HUES48 (cell line): ENCODE measurements around the gene ATP13A5.

Experiments used
- H3K27ac ChIP-seq: one replicate; pipeline ENCODE4 v1.7.0; 2013; ENCODE audit warnings: low read depth, low read length, inconsistent platforms
- H3K27me3 ChIP-seq: 2 replicates; pipeline ENCODE4 v1.6.1; 2013; ENCODE audit warnings: mild to moderate bottlenecking, low read length; ENCODE audit not compliant: control insufficient read depth, insufficient read depth
- H3K36me3 ChIP-seq: 2 replicates; pipeline ENCODE4 v1.6.1; 2013; ENCODE audit warnings: low read length; ENCODE audit not compliant: control insufficient read depth, insufficient read depth
- H3K4me1 ChIP-seq: 2 replicates; pipeline ENCODE4 v1.6.1; 2013; ENCODE audit warnings: mild to moderate bottlenecking, low read length; ENCODE audit not compliant: control insufficient read depth, insufficient read depth
- H3K4me3 ChIP-seq: 2 replicates; pipeline ENCODE4 v1.5.1; 2013; ENCODE audit warnings: mild to moderate bottlenecking, low read depth, low read length
- H3K9ac ChIP-seq: 2 replicates; pipeline ENCODE4 v1.6.1; 2013; ENCODE audit warnings: mild to moderate bottlenecking, low read depth, low read length, moderate library complexity
- H3K9me3 ChIP-seq: 2 replicates; pipeline ENCODE4 v1.6.1; 2013; ENCODE audit warnings: low read length; ENCODE audit not compliant: control insufficient read depth, insufficient read depth

Gene ATP13A5

DNA sequence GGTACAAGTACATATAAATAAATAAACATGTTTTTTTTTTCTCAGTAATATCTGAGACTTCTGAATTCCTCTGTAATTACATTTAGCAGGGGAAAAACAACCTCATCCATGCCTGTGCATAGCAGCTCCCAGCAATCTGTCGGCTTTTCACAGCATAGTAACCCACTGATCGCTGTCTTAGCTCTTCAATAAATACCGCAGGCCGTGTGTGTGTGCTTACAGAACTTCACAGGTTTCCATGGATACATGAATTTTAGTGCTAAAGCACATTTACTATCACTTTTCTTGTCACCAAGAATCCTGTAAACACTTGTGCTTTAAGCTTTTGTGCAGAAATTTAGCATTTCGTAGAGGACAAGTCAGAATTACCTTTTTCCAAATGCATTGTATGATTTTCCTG is 141.5 kb downstream of the ATP13A5 start:
- no peak overlapping the region for H3K27ac ChIP-seq

DNA sequence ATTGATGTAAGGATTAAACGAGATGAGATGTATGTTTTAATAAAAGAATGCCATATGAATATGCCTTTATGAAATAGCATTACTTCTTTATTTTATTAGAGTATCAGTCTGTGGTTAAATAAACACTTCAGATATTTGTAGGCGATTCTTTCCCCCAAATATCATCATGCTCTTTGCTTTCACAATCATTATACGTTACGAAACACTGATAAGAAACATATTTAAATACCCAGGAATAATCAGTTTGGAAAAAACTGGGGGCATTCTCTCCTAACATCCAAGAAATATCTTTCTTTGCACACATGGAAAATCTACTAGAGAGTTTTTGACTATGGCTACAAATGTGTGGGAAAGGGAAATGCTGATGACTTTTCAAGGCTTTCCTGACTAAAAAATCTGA is 142.0 kb downstream of the ATP13A5 start:
- H3K9ac ChIP-seq, result no peak overlapping the region
- no peak overlapping the region for H3K27ac ChIP-seq
- H3K4me1 ChIP-seq, result peaks cover 2% of the 10 kb centered on the region; the same call in 1 of the 2 replicates
- H3K27me3 ChIP-seq, result peaks cover 5% of the 10 kb centered on the region
- H3K9me3 ChIP-seq, result no peaks in the 10 kb centered on the region
- no peak overlapping the region for H3K4me3 ChIP-seq
- H3K36me3 ChIP-seq, result no peaks in the 10 kb centered on the region

More for the DNA sequence above, 141.5 kb downstream of the ATP13A5 start:
- Histone ChIP-seq H3K9ac (no peak overlapping the region), H3K9me3 (no peaks in the 10 kb centered on the region), H3K4me3 (no peak overlapping the region), H3K36me3 (no peaks in the 10 kb centered on the region), H3K27me3 (peaks cover 10% of the 10 kb centered on the region), H3K4me1 (peaks cover 3% of the 10 kb centered on the region; the same call in 1 of the 2 replicates)

DNA sequence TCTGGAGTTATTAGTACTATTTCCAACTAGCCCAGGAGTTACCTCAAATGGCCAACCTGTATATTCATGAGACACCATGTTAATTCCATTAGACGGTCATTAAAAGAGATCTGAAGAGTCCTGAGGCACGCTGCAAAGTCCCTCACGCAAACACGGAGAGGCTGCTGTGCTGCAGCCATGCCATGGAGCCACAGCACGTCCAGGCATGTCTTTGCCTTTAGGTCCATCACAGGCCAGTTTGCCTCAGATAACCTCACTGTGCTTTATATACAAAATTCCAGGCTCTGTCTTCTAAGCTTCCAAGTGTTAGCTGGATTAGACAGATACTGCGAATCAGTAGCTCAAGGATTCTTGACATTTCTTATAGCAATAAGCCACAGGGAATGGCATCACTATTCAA is 147.4 kb downstream of the ATP13A5 start:
- Histone ChIP-seq H3K36me3 (no peaks in the 10 kb centered on the region), H3K4me3 (no peak overlapping the region), H3K9me3 (no peaks in the 10 kb centered on the region), H3K27ac (no peak overlapping the region), H3K27me3 (no peaks in the 10 kb centered on the region), H3K4me1 (peaks cover 53% of the 10 kb centered on the region), H3K9ac (no peak overlapping the region)

DNA sequence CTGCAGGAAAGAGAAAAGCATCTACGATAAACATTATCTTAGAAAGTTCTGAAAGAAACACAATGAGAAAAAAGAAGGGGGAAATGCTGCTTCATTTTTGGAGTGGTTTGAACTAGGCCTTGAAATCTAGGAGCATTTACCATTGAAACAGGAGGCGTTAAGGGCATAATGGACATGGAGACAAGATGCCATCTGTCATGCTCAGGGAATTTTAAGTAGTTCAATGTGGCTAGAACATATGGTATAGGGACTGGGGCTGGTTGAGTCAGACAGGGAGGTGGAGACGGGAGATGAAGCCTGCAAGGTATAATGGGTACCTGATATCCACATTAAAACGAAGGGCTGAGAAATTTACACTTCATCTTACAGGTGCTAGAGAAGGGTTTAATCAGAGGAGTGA is 147.9 kb downstream of the ATP13A5 start:
- no peaks in the 10 kb centered on the region for H3K9me3 ChIP-seq
- no peak overlapping the region for H3K9ac ChIP-seq
- H3K27me3 ChIP-seq, result no peaks in the 10 kb centered on the region
- H3K36me3 ChIP-seq, result no peaks in the 10 kb centered on the region
- peaks cover 58% of the 10 kb centered on the region for H3K4me1 ChIP-seq
- H3K4me3 ChIP-seq, result no peak overlapping the region
- no peak overlapping the region for H3K27ac ChIP-seq

DNA sequence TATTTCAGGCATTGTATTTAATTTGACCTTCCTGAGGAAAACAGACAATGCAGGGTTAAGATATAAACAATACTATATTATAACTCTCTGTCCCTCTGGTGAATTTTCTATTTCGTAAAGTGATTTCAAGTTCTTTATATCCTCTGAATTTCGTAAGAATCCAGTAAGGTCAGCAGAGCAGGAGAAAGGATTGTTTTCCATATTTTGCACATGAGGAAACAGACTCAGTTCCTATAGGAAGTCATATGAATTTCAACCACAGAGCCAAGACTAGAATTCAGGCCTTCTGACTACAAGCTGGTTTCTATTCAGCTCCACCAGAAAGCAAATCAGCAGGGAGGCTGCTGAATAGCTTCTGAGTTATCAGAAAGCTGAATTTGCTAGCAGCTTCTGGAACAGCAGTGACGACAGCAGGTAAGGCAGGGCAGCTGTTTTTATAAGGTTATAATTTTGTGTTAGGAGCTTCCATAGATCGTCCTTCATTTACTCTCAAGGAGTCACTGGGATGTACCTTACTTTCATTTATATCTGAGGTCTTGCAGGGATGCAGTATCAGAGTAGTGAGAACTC is 148.6 kb downstream of the ATP13A5 start:
- H3K9ac ChIP-seq, result no peak overlapping the region
- no peak overlapping the region for H3K4me3 ChIP-seq
- no peaks in the 10 kb centered on the region for H3K9me3 ChIP-seq
- H3K27ac ChIP-seq, result no peak overlapping the region
- peaks cover 63% of the 10 kb centered on the region for H3K4me1 ChIP-seq
- no peaks in the 10 kb centered on the region for H3K27me3 ChIP-seq
- no peaks in the 10 kb centered on the region for H3K36me3 ChIP-seq

DNA sequence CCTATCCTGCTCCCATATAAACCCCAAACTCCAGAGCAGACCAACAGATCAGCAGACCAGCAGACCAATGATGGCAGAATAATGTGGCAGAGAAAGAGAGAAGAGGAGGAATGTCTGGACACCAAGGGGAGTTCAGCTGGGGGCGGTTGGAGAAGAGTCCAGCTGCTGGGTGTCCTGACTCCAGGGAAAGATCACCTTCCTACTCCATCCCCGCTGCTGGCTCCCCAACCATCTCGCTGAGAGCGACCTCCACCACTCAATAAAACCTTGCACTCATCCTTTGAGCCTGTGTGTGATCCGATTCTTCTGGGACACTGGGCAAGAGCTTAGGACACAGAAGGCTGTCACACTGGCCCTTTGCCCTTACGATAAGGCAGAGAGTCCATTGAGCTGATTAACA is 150.3 kb downstream of the ATP13A5 start:
- Histone ChIP-seq H3K4me3 (no peak overlapping the region), H3K9me3 (no peaks in the 10 kb centered on the region), H3K27ac (no peak overlapping the region), H3K9ac (no peak overlapping the region), H3K27me3 (no peaks in the 10 kb centered on the region), H3K36me3 (no peaks in the 10 kb centered on the region), H3K4me1 (peaks cover 63% of the 10 kb centered on the region)

DNA sequence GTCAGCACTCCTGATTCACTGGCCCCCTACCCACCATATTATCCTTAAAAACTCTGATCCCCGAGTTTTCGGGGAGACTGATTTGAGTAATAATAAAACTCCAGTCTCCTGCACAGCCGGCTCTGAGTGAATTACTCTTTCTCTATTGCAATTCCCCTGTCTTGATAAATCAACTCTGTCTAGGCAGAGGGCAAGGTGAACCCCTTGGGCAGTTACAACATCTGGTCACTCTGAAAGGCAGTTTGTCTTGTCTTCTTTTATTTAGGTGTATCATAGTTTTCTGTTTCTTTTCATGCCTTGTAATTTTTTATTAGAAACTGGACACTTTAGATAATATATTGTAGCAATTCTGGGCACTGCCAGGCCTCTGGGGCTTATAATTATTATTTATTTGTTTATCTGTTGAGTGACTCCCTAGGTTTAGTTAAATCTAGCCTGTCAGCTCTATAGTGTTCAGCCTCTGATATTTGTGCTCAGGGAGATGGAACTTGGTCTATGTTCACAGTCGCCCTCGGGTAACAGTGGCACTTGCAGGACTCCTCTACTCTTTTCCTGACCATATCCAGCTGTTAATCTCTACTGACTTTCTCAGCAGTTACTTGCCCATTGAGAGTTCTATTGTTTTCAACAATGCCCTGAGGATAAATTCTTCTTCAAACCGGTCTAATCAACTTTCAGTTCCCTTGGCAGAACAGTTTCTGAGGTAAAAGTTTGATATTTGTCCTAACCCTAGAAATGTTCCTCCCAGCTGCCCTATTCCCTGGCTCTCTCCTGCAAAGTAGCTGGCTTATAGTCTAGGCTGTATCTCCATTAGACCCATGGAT is 153.0 kb downstream of the ATP13A5 start:
- H3K4me1 ChIP-seq, result peaks cover 54% of the 10 kb centered on the region
- no peaks in the 10 kb centered on the region for H3K9me3 ChIP-seq
- no peaks in the 10 kb centered on the region for H3K36me3 ChIP-seq
- no peak overlapping the region for H3K27ac ChIP-seq
- no peak overlapping the region for H3K9ac ChIP-seq
- no peaks in the 10 kb centered on the region for H3K27me3 ChIP-seq
- H3K4me3 ChIP-seq, result no peak overlapping the region
